Mesenchymal stem cell (in vitro differentiated cells and primary cell): ENCODE data around the gene TSHZ3.
A peak's percentile ranks its signal among the peaks of the same experiment; 100 is the strongest.

Experiments
- DNase-seq: peaks from one replicate; pipeline ENCODE4 v3.0.0-alpha.2; 2013
- H2AFZ ChIP-seq: one replicate; pipeline ENCODE4 v1.6.1; 2013; ENCODE audit warnings: low read depth, mild to moderate bottlenecking, control low read depth, inconsistent platforms, low read length, moderate library complexity
- H2AK5ac ChIP-seq: 2 replicates; pipeline ENCODE4 v1.6.1; 2013; ENCODE audit warnings: low read length, moderate library complexity, mild to moderate bottlenecking, inconsistent platforms; ENCODE audit not compliant: severe bottlenecking
- H2BK120ac ChIP-seq: one replicate; pipeline ENCODE4 v1.6.1; 2013; ENCODE audit warnings: low read depth, mild to moderate bottlenecking, inconsistent platforms, low read length, moderate library complexity
- H2BK12ac ChIP-seq, 2 experiments: one replicate each; pipeline ENCODE4 v1.6.1; 2013; ENCODE audit warnings: inconsistent platforms in 2 of 2, low read length in 2 of 2, mild to moderate bottlenecking in 2 of 2, moderate library complexity in 2 of 2, control low read depth in 1 of 2
- H2BK15ac ChIP-seq: one replicate; pipeline ENCODE4 v1.6.1; 2013; ENCODE audit warnings: mild to moderate bottlenecking, low read depth, inconsistent platforms; ENCODE audit not compliant: poor library complexity, severe bottlenecking
- H2BK5ac ChIP-seq: 2 replicates; pipeline ENCODE4 v1.6.1; 2013; ENCODE audit warnings: low read depth, mild to moderate bottlenecking, low read length, control low read depth, inconsistent platforms; ENCODE audit not compliant: poor library complexity, severe bottlenecking
- H3K14ac ChIP-seq, 2 experiments: one replicate each; pipeline ENCODE4 v1.6.1; 2013; ENCODE audit warnings: inconsistent platforms in 2 of 2, low read length in 2 of 2, control low read depth in 1 of 2, mild to moderate bottlenecking in 1 of 2, moderate library complexity in 1 of 2
- H3K18ac ChIP-seq, 2 experiments: one replicate each; pipeline ENCODE4 v1.6.1; 2013; ENCODE audit warnings: inconsistent platforms in 2 of 2, low read length in 2 of 2, control low read depth in 1 of 2, low read depth in 1 of 2, mild to moderate bottlenecking in 1 of 2
- H3K23ac ChIP-seq, 2 experiments: one replicate each; pipeline ENCODE4 v1.6.1; 2013; ENCODE audit warnings: inconsistent platforms in 2 of 2, low read length in 2 of 2, mild to moderate bottlenecking in 2 of 2, moderate library complexity in 2 of 2, control low read depth in 1 of 2
- H3K27ac ChIP-seq: 2 replicates; pipeline ENCODE4 v1.5.1; 2013; ENCODE audit warnings: mild to moderate bottlenecking, moderate library complexity, low read length, control low read depth, inconsistent platforms; ENCODE audit not compliant: poor library complexity, severe bottlenecking
- H3K27me3 ChIP-seq, 2 experiments: 2 replicates each; pipeline versions ENCODE4 v1.6.1 to v1.7.0; 2013; ENCODE audit warnings: low read length in 2 of 2, mild to moderate bottlenecking in 2 of 2, moderate library complexity in 2 of 2, control low read depth in 1 of 2, inconsistent platforms in 1 of 2; ENCODE audit not compliant: control insufficient read depth in 1 of 2, insufficient read depth in 1 of 2
- H3K36me3 ChIP-seq, 2 experiments: 2 replicates each; pipeline versions ENCODE4 v1.6.1 to v1.7.0; 2013; ENCODE audit warnings: low read length in 2 of 2, control low read depth in 1 of 2, inconsistent platforms in 1 of 2, low read depth in 1 of 2, mild to moderate bottlenecking in 1 of 2; ENCODE audit not compliant: insufficient read depth in 2 of 2, control insufficient read depth in 1 of 2
- H3K4ac ChIP-seq, 2 experiments: one replicate each; pipeline ENCODE4 v1.6.1; 2013; ENCODE audit warnings: inconsistent platforms in 2 of 2, low read length in 2 of 2, mild to moderate bottlenecking in 2 of 2, moderate library complexity in 2 of 2, control low read depth in 1 of 2, low read depth in 1 of 2
- H3K4me1 ChIP-seq: 2 replicates; pipeline ENCODE4 v1.6.1; 2013; ENCODE audit warnings: low read depth, low read length, control low read depth; ENCODE audit not compliant: control insufficient read depth, insufficient read depth
- H3K4me2 ChIP-seq: 2 replicates; pipeline ENCODE4 v1.6.1; 2013; ENCODE audit warnings: low read length, mild to moderate bottlenecking, inconsistent platforms; ENCODE audit not compliant: poor library complexity, severe bottlenecking
- H3K4me3 ChIP-seq, 2 experiments: 2 replicates each; pipeline versions ENCODE4 v1.5.1 to v1.7.0; 2013; ENCODE audit warnings: low read length in 2 of 2, mild to moderate bottlenecking in 2 of 2, control low read depth in 1 of 2, low read depth in 1 of 2; ENCODE audit not compliant: insufficient read depth in 1 of 2
- H3K79me1 ChIP-seq: replicated peaks from 2 replicates; pipeline ENCODE4 v1.6.1; 2013; ENCODE audit warnings: mild to moderate bottlenecking, control low read depth, low read length, inconsistent platforms; ENCODE audit not compliant: poor library complexity, severe bottlenecking
- H3K9ac ChIP-seq: 2 replicates; pipeline ENCODE4 v1.7.0; 2013; ENCODE audit warnings: mild to moderate bottlenecking, low read length, moderate library complexity
- H3K9me3 ChIP-seq: 2 replicates; pipeline ENCODE4 v1.7.0; 2013; ENCODE audit warnings: mild to moderate bottlenecking, low read length; ENCODE audit not compliant: control insufficient read depth
- H4K8ac ChIP-seq: one replicate; pipeline ENCODE4 v1.6.1; 2013; ENCODE audit warnings: inconsistent platforms, mild to moderate bottlenecking, low read length, moderate library complexity
- H4K91ac ChIP-seq: one replicate; pipeline ENCODE4 v1.6.1; 2013; ENCODE audit warnings: mild to moderate bottlenecking, low read length, inconsistent platforms
- WGBS: methylation state at CpG from one replicate; pipeline ENCODE4 v1.1.7; 2013; ENCODE audit warnings: mixed read lengths; 5-methylcytosine and 5-hydroxymethylcytosine counted together

Gene TSHZ3

DNA sequence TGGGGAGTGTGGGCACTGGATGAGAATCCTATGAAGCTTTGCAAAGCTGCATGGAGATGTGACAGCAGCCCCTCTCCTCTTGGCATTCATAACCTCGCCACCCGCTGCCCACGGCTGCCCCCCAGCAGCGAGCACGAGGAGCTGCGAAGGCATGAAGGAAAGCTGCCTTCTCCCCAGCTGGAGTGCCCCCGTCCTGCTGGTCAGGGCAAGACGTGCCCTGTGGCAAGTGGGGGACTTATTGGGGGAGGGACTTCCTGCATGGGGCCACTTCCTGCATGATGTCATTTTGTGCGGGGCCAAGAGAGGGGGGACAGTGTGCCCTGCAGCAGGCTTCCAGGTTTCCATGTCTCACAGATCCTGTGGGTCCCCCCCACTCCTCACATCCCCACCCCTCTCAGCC lies 85.9 kb downstream of the TSHZ3 start:
- Histone ChIP-seq H3K23ac (no peak overlapping the region), H2BK12ac (peak overlapping the region; percentile 33), H4K8ac (peak overlapping the region; percentile 4), H3K4me3 (no peak overlapping the region), H3K27ac (no peak overlapping the region), H3K36me3 (no peaks in the 10 kb centered on the region), H2AK5ac (no peak overlapping the region), H3K9ac (no peak overlapping the region), H3K79me1 (no peaks in the 10 kb centered on the region), H3K27me3 (no peaks in the 10 kb centered on the region), H3K14ac (no peak overlapping the region), H2BK5ac (no peak overlapping the region), H4K91ac (peak overlapping the region; percentile 67), H3K18ac (peak overlapping the region; percentile 3 to 58), H3K4me2 (no peak overlapping the region), H3K4me1 (peaks cover 3% of the 10 kb centered on the region), H2AFZ (no peak overlapping the region), H3K9me3 (no peaks in the 10 kb centered on the region), H2BK120ac (peak overlapping the region; percentile 1), H2BK15ac (peak overlapping the region; percentile 8), H3K4ac (no peak overlapping the region)
- 93% methylated on average over 6 of the region's 9 CpGs for WGBS
- no peak for DNase-seq

DNA sequence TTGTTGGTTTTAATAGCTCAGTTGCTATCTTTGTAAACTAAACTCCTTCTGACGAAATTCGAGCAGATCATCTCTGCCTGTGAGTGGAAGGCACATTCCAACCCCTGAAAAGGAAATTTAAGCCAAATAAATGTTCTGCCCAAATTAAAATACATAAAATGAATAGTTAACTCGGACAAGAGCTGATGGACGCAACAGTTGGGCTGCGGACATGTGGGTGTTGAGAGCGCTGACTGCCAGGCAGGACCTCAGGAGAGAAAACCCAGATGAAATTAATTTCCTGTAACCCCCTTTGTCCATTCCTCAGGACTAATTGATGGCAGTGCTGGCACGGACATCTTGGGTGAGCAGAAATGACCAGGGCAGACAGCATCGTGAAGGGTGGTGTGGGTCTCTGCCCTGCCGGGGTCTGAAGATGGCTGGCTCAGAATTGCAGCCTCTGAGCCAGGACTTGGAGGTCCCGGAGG lies 86.5 kb downstream of the TSHZ3 start:
- peak; percentile 33 for DNase-seq

GRCh38 chr19:31261603-31262212 lies 87.5 kb downstream of the TSHZ3 start:
- H2BK12ac ChIP-seq: no peak overlapping the region
- DNase-seq: peak; percentile 87
- no peak overlapping the region for H2BK15ac ChIP-seq
- no peak overlapping the region for H4K8ac ChIP-seq
- H3K23ac ChIP-seq: no peak overlapping the region
- H3K4me2 ChIP-seq: no peak overlapping the region
- 22% methylated on average over 10 of the region's 11 CpGs for WGBS
- H3K18ac ChIP-seq: no peak overlapping the region
- no peak overlapping the region for H3K4ac ChIP-seq
- no peak overlapping the region for H3K14ac ChIP-seq
- no peak overlapping the region for H3K9ac ChIP-seq
- H2BK5ac ChIP-seq: no peak overlapping the region
- H2BK120ac ChIP-seq: no peak overlapping the region
- no peak overlapping the region for H2AFZ ChIP-seq
- no peaks in the 10 kb centered on the region for H3K36me3 ChIP-seq
- H3K4me3 ChIP-seq: no peak overlapping the region
- H3K27ac ChIP-seq: no peak overlapping the region
- no peaks in the 10 kb centered on the region for H3K27me3 ChIP-seq
- H3K4me1 ChIP-seq: peaks cover 3% of the 10 kb centered on the region
- H2AK5ac ChIP-seq: no peak overlapping the region
- no peaks in the 10 kb centered on the region for H3K9me3 ChIP-seq
- H3K79me1 ChIP-seq: no peaks in the 10 kb centered on the region
- no peak overlapping the region for H4K91ac ChIP-seq

More for the DNA sequence above, 86.5 kb downstream of the TSHZ3 start:
- H2AFZ ChIP-seq: no peak overlapping the region
- no peak overlapping the region for H3K23ac ChIP-seq
- peak overlapping the region; percentile 1 for H2BK120ac ChIP-seq
- 86% methylated on average over 10 of the region's 10 CpGs for WGBS
- H3K4me3 ChIP-seq: peak overlapping the region in 1 of 2 experiments; percentile 43
- H3K4me2 ChIP-seq: no peak overlapping the region
- no peaks in the 10 kb centered on the region for H3K36me3 ChIP-seq
- no peak overlapping the region for H3K27ac ChIP-seq
- H3K4ac ChIP-seq: peak overlapping the region; percentile 47 to 57
- H3K4me1 ChIP-seq: peaks cover 3% of the 10 kb centered on the region
- no peak overlapping the region for H2BK5ac ChIP-seq
- peak overlapping the region; percentile 75 to 85 for H2BK12ac ChIP-seq
- peak overlapping the region; percentile 70 for H4K91ac ChIP-seq
- peak overlapping the region; percentile 57 for H4K8ac ChIP-seq
- peak overlapping the region; percentile 71 to 82 for H3K18ac ChIP-seq
- no peak overlapping the region for H3K14ac ChIP-seq
- H3K79me1 ChIP-seq: no peaks in the 10 kb centered on the region
- peak overlapping the region; percentile 64 for H3K9ac ChIP-seq
- H2BK15ac ChIP-seq: peak overlapping the region; percentile 8
- H2AK5ac ChIP-seq: peak overlapping the region; percentile 13
- no peaks in the 10 kb centered on the region for H3K27me3 ChIP-seq
- no peaks in the 10 kb centered on the region for H3K9me3 ChIP-seq

GRCh38 chr19:31261019-31261602 lies 88.1 kb downstream of the TSHZ3 start:
- Histone ChIP-seq H3K4me3 (no peak overlapping the region), H3K27ac (no peak overlapping the region), H3K4me1 (peaks cover 3% of the 10 kb centered on the region)

More at GRCh38 chr19:31261019-31261602, 88.1 kb downstream of the TSHZ3 start:
- Histone ChIP-seq H3K9ac (no peak overlapping the region), H2BK15ac (peak overlapping the region; percentile 87), H3K14ac (no peak overlapping the region), H4K91ac (peak overlapping the region; percentile 83), H3K4me2 (no peak overlapping the region), H3K4ac (peak overlapping the region; percentile 34 to 73), H3K79me1 (no peaks in the 10 kb centered on the region), H3K23ac (no peak overlapping the region), H4K8ac (peak overlapping the region; percentile 81), H2AK5ac (no peak overlapping the region), H2BK120ac (peak overlapping the region; percentile 77), H3K27me3 (no peaks in the 10 kb centered on the region), H3K36me3 (no peaks in the 10 kb centered on the region), H2AFZ (no peak overlapping the region), H3K9me3 (no peaks in the 10 kb centered on the region), H2BK12ac (peak overlapping the region; percentile 16 to 79), H2BK5ac (no peak overlapping the region), H3K18ac (peak overlapping the region; percentile 58 to 90)
- DNase-seq: no peak
- WGBS: 51% methylated on average over 3 of the region's 3 CpGs
